OCI-M2 (cell line): Measurements from ENCODE around the gene VMO1.

Experiments
- DNase-seq: peaks from one replicate; lab custom pipeline; 2025; ENCODE audit not compliant: unreplicated experiment; lab: John Stamatoyannopoulos, UW

The VMO1 gene

GRCh38 chr17:4800462-4801196 is 14.5 kb upstream of the VMO1 start:
- no peak for DNase-seq

- DNase-seq = no peak
These were observed 10.4 kb upstream of the VMO1 start for GRCh38 chr17:4796552-4796920.

GRCh38 chr17:4795168-4795567 is 9.0 kb upstream of the VMO1 start:
- no peak for DNase-seq

GRCh38 chr17:4790705-4791088 is 4.5 kb upstream of the VMO1 start:
- DNase-seq = no peak

GRCh38 chr17:4789951-4790704 is 4.0 kb upstream of the VMO1 start:
- DNase-seq = peak; percentile 26

GRCh38 chr17:4789701-4789950 is 3.5 kb upstream of the VMO1 start:
- no peak for DNase-seq

- DNase-seq = no peak
These were observed 2.9 kb upstream of the VMO1 start, which contains the start of gene GLTPD2 for GRCh38 chr17:4788807-4789700. Gene GLTPD2, plus strand, starts transcription at chr17:4788964. Its CDS starts 48 bp downstream, at chr17:4789012.

GRCh38 chr17:4788159-4788806 is 2.1 kb upstream of the VMO1 start:
- no peak for DNase-seq

GRCh38 chr17:4786516-4786915 is 352 bp upstream of the VMO1 start:
- DNase-seq = no peak

GRCh38 chr17:4785311-4786105 is 656 bp downstream of the VMO1 start:
- DNase-seq = no peak

GRCh38 chr17:4782652-4783051 is 3.5 kb downstream of the VMO1 start:
- no peak for DNase-seq

- no peak for DNase-seq
These were observed 5.7 kb downstream of the VMO1 start for GRCh38 chr17:4780325-4780955.

GRCh38 chr17:4777969-4778760 is 8.0 kb downstream of the VMO1 start:
- DNase-seq = no peak

- DNase-seq = no peak
These were observed 13.9 kb downstream of the VMO1 start for GRCh38 chr17:4772235-4772613.

GRCh38 chr17:4771519-4772234 is 14.5 kb downstream of the VMO1 start, which contains the start of gene TM4SF5:
Gene TM4SF5, plus strand, starts transcription at chr17:4771886. Its CDS starts 37 bp downstream, at chr17:4771923.
- no peak for DNase-seq

GRCh38 chr17:4769628-4770027 is 16.5 kb downstream of the VMO1 start:
- no peak for DNase-seq

- no peak for DNase-seq
These were observed 17.9 kb downstream of the VMO1 start for GRCh38 chr17:4768298-4768697.

- DNase-seq = no peak
These were observed 19.4 kb downstream of the VMO1 start for GRCh38 chr17:4766723-4767122.

- no peak for DNase-seq
These were observed 20.0 kb downstream of the VMO1 start for GRCh38 chr17:4766201-4766600.
